K562 (cell line): Measurements from ENCODE around the gene PCSK5. TPM values are rescaled to one million over a fixed set of nuclear protein-coding genes. Genes with fewer than 3 reads are reported as not detected.
"Not testable (repeated sequence)": the region's sequence is repeated elsewhere in the genome, so short reads cannot be mapped to it uniquely, and the experiment has no call there.

Experiments used
- CEBPB ChIP-seq: fragments of 450-650 bp; IDR thresholded peaks from 2 replicates; pipeline ENCODE4 v1.6.1; 2016; ENCODE audit warnings: missing genetic modification characterization, missing compliant biosample characterization
- EP300 ChIP-seq: IDR thresholded peaks from 2 replicates; pipeline ENCODE4 v1.6.1; 2012; ENCODE audit warnings: low read length, improper control_type of control experiment
- ETV1 ChIP-seq: fragments of 450-650 bp; conservative IDR thresholded peaks from 2 replicates; pipeline ENCODE4 v1.6.1; 2016; ENCODE audit warnings: missing genetic modification characterization, control low read depth, low read depth, missing compliant biosample characterization
- FOSL1 ChIP-seq: fragments of 200-800 bp; sonication (Bioruptor generic); conservative IDR thresholded peaks from 2 replicates; pipeline ENCODE4 v1.6.1; 2016; ENCODE audit warnings: missing genetic modification characterization, missing compliant biosample characterization
- FOXM1 ChIP-seq, 2 experiments: fragments of 450-650 bp in 1 of 2; sonication (generic) in 1 of 2; formaldehyde crosslinking in 1 of 2; IDR thresholded peaks; 2 replicates each; pipeline versions ENCODE4 v1.6.1 to v1.9.0; 2017 to 2022; ENCODE audit warnings: low read depth in 2 of 2, mild to moderate bottlenecking in 2 of 2, missing genetic modification reagents in 1 of 2, moderate library complexity in 1 of 2
- GATAD2B ChIP-seq: fragments of 450-650 bp; IDR thresholded peaks from 2 replicates; pipeline ENCODE4 v1.6.1; 2017; ENCODE audit warnings: mild to moderate bottlenecking, borderline replicate concordance
- NCOA2 ChIP-seq, 2 experiments: fragments of 450-650 bp; IDR thresholded peaks; 2 replicates each; pipeline ENCODE4 v1.6.1; 2018; ENCODE audit warnings: mild to moderate bottlenecking in 2 of 2, moderate library complexity in 1 of 2; ENCODE audit not compliant: partially characterized antibody in 2 of 2
- NEUROD1 ChIP-seq: fragments of 150-350 bp; IDR thresholded peaks from 2 replicates; pipeline ENCODE4 v1.6.1; 2014; ENCODE audit warnings: borderline replicate concordance, low read length, low read depth; ENCODE audit not compliant: partially characterized antibody
- NFIC ChIP-seq: fragments of 450-650 bp; IDR thresholded peaks from 2 replicates; pipeline ENCODE4 v1.6.1; 2017; ENCODE audit warnings: mild to moderate bottlenecking, inconsistent platforms
- PHB2 ChIP-seq: fragments of 450-650 bp; IDR thresholded peaks from 2 replicates; pipeline ENCODE4 v1.6.1; 2017; ENCODE audit warnings: low read depth
- POLR2AphosphoS5 ChIP-seq: IDR thresholded peaks from 2 replicates; pipeline ENCODE4 v1.6.1; 2011; ENCODE audit warnings: mild to moderate bottlenecking, low read depth, low read length, moderate library complexity; ENCODE audit not compliant: control insufficient read depth, insufficient read depth
- SMARCE1 ChIP-seq: fragments of 450-650 bp; IDR thresholded peaks from 2 replicates; pipeline ENCODE4 v1.7.1; 2016; ENCODE audit warnings: mild to moderate bottlenecking
- ZNF41 ChIP-seq: fragments of 250-450 bp; sonication (Bioruptor Pico); conservative IDR thresholded peaks from 2 replicates; pipeline ENCODE4 v1.4.0; 2020; ENCODE audit warnings: mild to moderate bottlenecking
- polyA plus RNA-seq, 8 experiments: library from polyadenylated mRNA; depleted of rRNA in 4 of 8; stranded (reverse) in 5 of 8; unstranded in 3 of 8; fragments of >200 nt; fragmentation: Nextera tagmentation in 2 of 8; fragmentation: Illumina TruSeq in 1 of 8; extraction: Ambion mirVana in 2 of 8; extraction: Trizol in 1 of 8; gene quantifications; 2 replicates each; pipeline versions ENCODE4 v1.2.1 to v1.2.3, GENCODE V29; 2011 to 2014; ENCODE audit warnings: inconsistent platforms in 1 of 8, missing spikeins in 1 of 8
- total RNA-seq, 7 experiments: library from RNA; depleted of rRNA in 6 of 7; stranded (reverse); fragments of >200 nt in 6 of 7; fragmentation: Illumina TruSeq in 2 of 7; extraction: Trizol in 2 of 7; gene quantifications; 2 replicates each; pipeline versions ENCODE4 v1.2.1 to v1.2.3, GENCODE V29; 2011 to 2021; ENCODE audit warnings: low replicate concordance in 1 of 7
- TF ChIP-seq, protein P1 (sequence below), 2 experiments: IDR thresholded peaks in 1 of 2; conservative IDR thresholded peaks in 1 of 2; 2 replicates each; pipeline ENCODE4 v1.6.1; 2016; ENCODE audit warnings: low read depth in 2 of 2, mild to moderate bottlenecking in 1 of 2, missing compliant biosample characterization in 1 of 2, missing genetic modification characterization in 1 of 2, moderate library complexity in 1 of 2
- TF ChIP-seq, protein P2 (sequence below): fragments of 450-650 bp; IDR thresholded peaks from 2 replicates; pipeline ENCODE4 v1.6.1; 2016; ENCODE audit warnings: low read depth, mild to moderate bottlenecking, moderate library complexity
- TF ChIP-seq, protein P3 (sequence below), 3 experiments: fragments of 200-800 bp in 1 of 3; fragments of 250-450 bp in 1 of 3; fragments of 450-650 bp in 1 of 3; sonication (Bioruptor Pico) in 1 of 3; sonication (Bioruptor generic) in 1 of 3; formaldehyde crosslinking in 1 of 3; IDR thresholded peaks; 2 replicates each; pipeline versions ENCODE4 v1.6.1 to v1.8.0; 2016 to 2022; ENCODE audit warnings: mild to moderate bottlenecking in 2 of 3, missing genetic modification characterization in 2 of 3, missing compliant biosample characterization in 1 of 3, moderate library complexity in 1 of 3
- TF ChIP-seq, protein P4 (sequence below), 2 experiments: fragments of 450-650 bp in 1 of 2; sonication (generic) in 1 of 2; formaldehyde crosslinking in 1 of 2; IDR thresholded peaks in 1 of 2; conservative IDR thresholded peaks in 1 of 2; 2 replicates each; pipeline versions ENCODE4 v1.6.1 to v1.8.1; 2016 to 2023; ENCODE audit warnings: mild to moderate bottlenecking in 2 of 2, moderate library complexity in 2 of 2, inconsistent platforms in 1 of 2, missing genetic modification reagents in 1 of 2

PCSK5 gene
- total and polyA plus RNA-seq, 9 of the 15 experiments (the other 6 are each of a cell fraction or from before 2014, with no cell fraction given) = not detected

DNA sequence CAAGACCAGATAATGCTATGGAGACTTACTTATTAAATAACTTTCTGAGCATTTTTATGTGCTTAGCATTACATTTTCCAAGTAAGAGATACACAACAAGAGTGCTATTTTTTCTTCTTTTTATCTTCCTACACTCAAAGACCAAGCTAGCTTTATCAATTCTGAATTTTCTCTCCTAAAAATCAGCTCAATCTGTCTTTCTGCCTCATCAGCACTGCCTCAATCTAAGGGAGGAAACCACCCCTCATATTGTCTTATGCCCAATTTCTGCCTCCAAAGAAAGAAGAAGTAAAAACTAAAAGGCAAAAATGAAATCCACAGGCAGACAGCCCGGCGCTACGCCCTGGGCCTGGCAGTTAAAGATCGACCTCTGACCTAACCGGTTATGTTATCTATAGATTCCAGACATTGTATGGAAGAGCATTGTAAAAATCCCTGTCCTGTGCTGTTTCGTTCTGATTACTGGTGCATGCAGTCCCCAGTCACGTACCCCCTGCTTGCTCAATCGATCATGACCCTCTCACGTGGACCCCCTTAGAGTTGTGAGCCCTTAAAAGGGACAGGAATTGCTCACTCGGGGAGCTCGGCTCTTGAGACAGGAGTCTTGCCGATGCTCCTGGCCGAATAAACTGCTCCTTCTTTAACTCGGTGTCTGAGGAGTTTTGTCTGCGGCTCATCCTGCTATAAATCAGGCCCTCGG, 472.0 kb downstream of the PCSK5 start (continued):
- TF ChIP-seq ETV1 (tag) = peak; percentile 60
- TF ChIP-seq SMARCE1 = peak; percentile 87
- peak; percentile 52; the same call in 1 of the 2 replicates for TF ChIP-seq PHB2
- TF ChIP-seq EP300 = peak; percentile 82
- TF ChIP-seq GATAD2B = peak; percentile 51; the same call in 1 of the 2 replicates
- TF ChIP-seq, protein P1, sequence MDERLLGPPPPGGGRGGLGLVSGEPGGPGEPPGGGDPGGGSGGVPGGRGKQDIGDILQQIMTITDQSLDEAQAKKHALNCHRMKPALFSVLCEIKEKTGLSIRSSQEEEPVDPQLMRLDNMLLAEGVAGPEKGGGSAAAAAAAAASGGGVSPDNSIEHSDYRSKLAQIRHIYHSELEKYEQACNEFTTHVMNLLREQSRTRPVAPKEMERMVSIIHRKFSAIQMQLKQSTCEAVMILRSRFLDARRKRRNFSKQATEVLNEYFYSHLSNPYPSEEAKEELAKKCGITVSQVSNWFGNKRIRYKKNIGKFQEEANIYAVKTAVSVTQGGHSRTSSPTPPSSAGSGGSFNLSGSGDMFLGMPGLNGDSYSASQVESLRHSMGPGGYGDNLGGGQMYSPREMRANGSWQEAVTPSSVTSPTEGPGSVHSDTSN (CRISPR knock-in tag; IDR thresholded peaks at IDR 0.05; ENCODE audit: low read depth) = not testable (repeated sequence)
- TF ChIP-seq, protein P1 (tag; conservative IDR thresholded peaks at IDR 0.05; ENCODE audit: low read depth) = peak; percentile 57
- TF ChIP-seq, protein P2, sequence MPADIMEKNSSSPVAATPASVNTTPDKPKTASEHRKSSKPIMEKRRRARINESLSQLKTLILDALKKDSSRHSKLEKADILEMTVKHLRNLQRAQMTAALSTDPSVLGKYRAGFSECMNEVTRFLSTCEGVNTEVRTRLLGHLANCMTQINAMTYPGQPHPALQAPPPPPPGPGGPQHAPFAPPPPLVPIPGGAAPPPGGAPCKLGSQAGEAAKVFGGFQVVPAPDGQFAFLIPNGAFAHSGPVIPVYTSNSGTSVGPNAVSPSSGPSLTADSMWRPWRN = peak; percentile 70; the same call in 1 of the 2 replicates
- TF ChIP-seq FOSL1 (tag) = peak; percentile 51
- peak; percentile 80 for TF ChIP-seq FOXM1 (IDR thresholded peaks at IDR 0.05; ENCODE audit: low read depth)
- not testable (repeated sequence) for TF ChIP-seq FOXM1 (CRISPR knock-in tag; IDR thresholded peaks at IDR 0.05; ENCODE audit: low read depth)
- peak; percentile 21 for TF ChIP-seq NEUROD1
- TF ChIP-seq, protein P3, sequence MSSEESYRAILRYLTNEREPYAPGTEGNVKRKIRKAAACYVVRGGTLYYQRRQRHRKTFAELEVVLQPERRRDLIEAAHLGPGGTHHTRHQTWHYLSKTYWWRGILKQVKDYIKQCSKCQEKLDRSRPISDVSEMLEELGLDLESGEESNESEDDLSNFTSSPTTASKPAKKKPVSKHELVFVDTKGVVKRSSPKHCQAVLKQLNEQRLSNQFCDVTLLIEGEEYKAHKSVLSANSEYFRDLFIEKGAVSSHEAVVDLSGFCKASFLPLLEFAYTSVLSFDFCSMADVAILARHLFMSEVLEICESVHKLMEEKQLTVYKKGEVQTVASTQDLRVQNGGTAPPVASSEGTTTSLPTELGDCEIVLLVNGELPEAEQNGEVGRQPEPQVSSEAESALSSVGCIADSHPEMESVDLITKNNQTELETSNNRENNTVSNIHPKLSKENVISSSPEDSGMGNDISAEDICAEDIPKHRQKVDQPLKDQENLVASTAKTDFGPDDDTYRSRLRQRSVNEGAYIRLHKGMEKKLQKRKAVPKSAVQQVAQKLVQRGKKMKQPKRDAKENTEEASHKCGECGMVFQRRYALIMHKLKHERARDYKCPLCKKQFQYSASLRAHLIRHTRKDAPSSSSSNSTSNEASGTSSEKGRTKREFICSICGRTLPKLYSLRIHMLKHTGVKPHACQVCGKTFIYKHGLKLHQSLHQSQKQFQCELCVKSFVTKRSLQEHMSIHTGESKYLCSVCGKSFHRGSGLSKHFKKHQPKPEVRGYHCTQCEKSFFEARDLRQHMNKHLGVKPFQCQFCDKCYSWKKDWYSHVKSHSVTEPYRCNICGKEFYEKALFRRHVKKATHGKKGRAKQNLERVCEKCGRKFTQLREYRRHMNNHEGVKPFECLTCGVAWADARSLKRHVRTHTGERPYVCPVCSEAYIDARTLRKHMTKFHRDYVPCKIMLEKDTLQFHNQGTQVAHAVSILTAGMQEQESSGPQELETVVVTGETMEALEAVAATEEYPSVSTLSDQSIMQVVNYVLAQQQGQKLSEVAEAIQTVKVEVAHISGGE (CRISPR knock-in tag; IDR thresholded peaks at IDR 0.05) = peak in 1 of 3 experiments; percentile 58; a peak in 2 of 6 replicates
- 0 out of 2 replicates have a peak, but pooled peaks have one; percentile 26 for TF ChIP-seq ZNF41 (CRISPR knock-in tag)
- peak; percentile 74 for TF ChIP-seq NFIC
- peak; percentile 34; the same call in 1 of the 2 replicates for TF ChIP-seq POLR2AphosphoS5
- TF ChIP-seq, protein P4, sequence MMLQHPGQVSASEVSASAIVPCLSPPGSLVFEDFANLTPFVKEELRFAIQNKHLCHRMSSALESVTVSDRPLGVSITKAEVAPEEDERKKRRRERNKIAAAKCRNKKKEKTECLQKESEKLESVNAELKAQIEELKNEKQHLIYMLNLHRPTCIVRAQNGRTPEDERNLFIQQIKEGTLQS (IDR thresholded peaks at IDR 0.05) = peak; percentile 66
- TF ChIP-seq, protein P4 (CRISPR knock-in tag; conservative IDR thresholded peaks at IDR 0.05) = not testable (repeated sequence)
- TF ChIP-seq CEBPB (tag) = peak; percentile 91
- peak in 1 of 2 experiments; percentile 25 for TF ChIP-seq NCOA2 (IDR thresholded peaks at IDR 0.05; ENCODE audit: partially characterized antibody in 2 of 2)
